A673 (cell line): ENCODE data around the gene PBX1. TPM values are rescaled to one million over a fixed set of nuclear protein-coding genes. Genes with fewer than 3 reads are reported as not detected.

ENCODE experiments used
- BruUV-seq: library from RNA; stranded (reverse); fragments of 400-500 nt; replicated peaks from 2 replicates; lab custom pipeline; 2021; lab: Mats Ljungman, UMichigan
- CTCF ChIA-PET: fragments of 300-600 bp; sonication (Branson Sonifier 250); formaldehyde crosslinking; loops from one replicate; lab custom pipeline; 2022; ENCODE audit warnings: antibody characterized with exemption; lab: Charles Lee
- POLR2A ChIA-PET: fragments of 300-600 bp; sonication (Branson Sonifier 250); formaldehyde crosslinking; loops from one replicate; lab custom pipeline; 2022; ENCODE audit warnings: antibody characterized with exemption; ENCODE audit not compliant: low non-redundant PET; lab: Charles Lee
- DNase-seq: peaks from one replicate; pipeline ENCODE4 v3.0.0-alpha.2; 2015; ENCODE audit warnings: low spot score
- H3K27ac ChIP-seq: fragments of 200-600 bp; sonication (generic); 2 replicates; pipeline ENCODE4 v1.5.1; 2016; ENCODE audit warnings: mixed run types, low read depth, mild to moderate bottlenecking, mixed read lengths, antibody characterized with exemption, low read length; ENCODE audit not compliant: poor library complexity, severe bottlenecking
- H3K27me3 ChIP-seq: fragments of 200-600 bp; sonication (generic); replicated peaks from 2 replicates; pipeline ENCODE4 v1.6.1; 2017; ENCODE audit warnings: mixed run types, low read depth, mild to moderate bottlenecking, mixed read lengths, antibody characterized with exemption, low read length; ENCODE audit not compliant: insufficient read depth, poor library complexity
- H3K36me3 ChIP-seq: fragments of 200-600 bp; sonication (generic); 2 replicates; pipeline ENCODE4 v1.6.1; 2016; ENCODE audit warnings: mixed run types, mild to moderate bottlenecking, mixed read lengths, antibody characterized with exemption, low read length; ENCODE audit not compliant: insufficient read depth, poor library complexity, severe bottlenecking
- H3K4me1 ChIP-seq: fragments of 200-600 bp; sonication (generic); 2 replicates; pipeline ENCODE4 v1.6.1; 2017; ENCODE audit warnings: mixed run types, mild to moderate bottlenecking, mixed read lengths, antibody characterized with exemption, low read length; ENCODE audit not compliant: insufficient read depth, poor library complexity, severe bottlenecking
- H3K4me3 ChIP-seq: fragments of 200-600 bp; sonication (generic); 2 replicates; pipeline ENCODE4 v1.5.1; 2016; ENCODE audit warnings: low read depth, mixed run types, mild to moderate bottlenecking, mixed read lengths, low read length; ENCODE audit not compliant: poor library complexity, severe bottlenecking
- H3K9me3 ChIP-seq: fragments of 200-600 bp; sonication (generic); 2 replicates; pipeline ENCODE4 v1.6.1; 2016; ENCODE audit warnings: mixed run types, low read depth, mild to moderate bottlenecking, mixed read lengths, antibody characterized with exemption, low read length; ENCODE audit not compliant: poor library complexity, severe bottlenecking
- CTCF ChIP-seq: fragments of 300-800, 200-600 bp; sonication (generic); conservative IDR thresholded peaks from 2 replicates; pipeline ENCODE4 v1.5.1; 2017; ENCODE audit warnings: low read depth, mild to moderate bottlenecking, antibody characterized with exemption, low read length, moderate library complexity, mixed read lengths
- EZH2 ChIP-seq: fragments of 200-600 bp; sonication (generic); IDR thresholded peaks from 2 replicates; pipeline ENCODE4 v1.6.1; 2017; ENCODE audit warnings: borderline replicate concordance, low read depth, mild to moderate bottlenecking, mixed read lengths, antibody characterized with exemption, low read length; ENCODE audit not compliant: poor library complexity, severe bottlenecking
- intact Hi-C: fragments of 100-400 bp; cut with micrococcal nuclease; formaldehyde crosslinking; loops from one replicate; pipeline ENCODE4 v1.10.0; 2022; ENCODE audit not compliant: unreplicated experiment
- total RNA-seq: library from RNA; stranded (reverse); gene quantifications from 2 replicates; pipeline ENCODE4 v1.2.3, GENCODE V29; 2021

The PBX1 gene
- total RNA-seq, 1 experiment from 2014 or later = 51.5 TPM

GRCh38 chr1:164748253-164748899 is 189.4 kb downstream of the PBX1 start:
- DNase-seq = no peak
- H3K4me1 ChIP-seq = no peaks in the 10 kb centered on the region
- CTCF ChIA-PET = no interaction called here

GRCh38 chr1:164753521-164754077 is 194.6 kb downstream of the PBX1 start:
- TF ChIP-seq CTCF = no peak
- no peak for TF ChIP-seq EZH2
- Histone ChIP-seq H3K4me3 (no peak overlapping the region), H3K9me3 (no peaks in the 10 kb centered on the region), H3K27ac (no peak overlapping the region), H3K4me1 (no peaks in the 10 kb centered on the region), H3K27me3 (no peaks in the 10 kb centered on the region), H3K36me3 (no peaks in the 10 kb centered on the region)
- no peak for DNase-seq
- ChIA-PET CTCF (no interaction called here), POLR2A (no interaction called here)
- intact Hi-C loops = no loop called here
- no TSS peak for BruUV-seq

More at GRCh38 chr1:164748253-164748899, 189.4 kb downstream of the PBX1 start:
- no peaks in the 10 kb centered on the region for H3K36me3 ChIP-seq
- no peaks in the 10 kb centered on the region for H3K9me3 ChIP-seq
- POLR2A ChIA-PET = no interaction called here
- no peak overlapping the region for H3K4me3 ChIP-seq
- no peak for TF ChIP-seq CTCF
- TF ChIP-seq EZH2 = no peak
- H3K27ac ChIP-seq = no peak overlapping the region
- intact Hi-C loops = no loop called here
- H3K27me3 ChIP-seq = no peaks in the 10 kb centered on the region
- no TSS peak for BruUV-seq

GRCh38 chr1:164754088-164754600 is 195.2 kb downstream of the PBX1 start:
- H3K36me3 ChIP-seq = no peaks in the 10 kb centered on the region
- no peaks in the 10 kb centered on the region for H3K27me3 ChIP-seq
- H3K4me3 ChIP-seq = no peak overlapping the region
- intact Hi-C loops = no loop called here
- H3K4me1 ChIP-seq = no peaks in the 10 kb centered on the region
- DNase-seq = no peak
- POLR2A ChIA-PET = no interaction called here
- CTCF ChIA-PET = no interaction called here
- no peaks in the 10 kb centered on the region for H3K9me3 ChIP-seq
- no peak for TF ChIP-seq EZH2
- TF ChIP-seq CTCF = no peak
- BruUV-seq = no TSS peak
- no peak overlapping the region for H3K27ac ChIP-seq
